ENCODE results near the gene FAT3. TPM values are rescaled to one million over a fixed set of nuclear protein-coding genes. Genes with fewer than 3 reads are reported as not detected.

The FAT3 gene
- total RNA-seq, 1 experiment from 2014 or later: 9.1 TPM

- intact Hi-C loops (cut with micrococcal nuclease; ENCODE audit: unreplicated experiment): no loop called here
- no peaks in the 10 kb centered on the region for H3K27me3 ChIP-seq (replicated peaks; ENCODE audit: insufficient read depth, low read depth, low read length, poor library complexity)
- H3K4me1 ChIP-seq (ENCODE audit: insufficient read depth, low read length, poor library complexity, severe bottlenecking): no peaks in the 10 kb centered on the region
- TF ChIP-seq, protein P1, sequence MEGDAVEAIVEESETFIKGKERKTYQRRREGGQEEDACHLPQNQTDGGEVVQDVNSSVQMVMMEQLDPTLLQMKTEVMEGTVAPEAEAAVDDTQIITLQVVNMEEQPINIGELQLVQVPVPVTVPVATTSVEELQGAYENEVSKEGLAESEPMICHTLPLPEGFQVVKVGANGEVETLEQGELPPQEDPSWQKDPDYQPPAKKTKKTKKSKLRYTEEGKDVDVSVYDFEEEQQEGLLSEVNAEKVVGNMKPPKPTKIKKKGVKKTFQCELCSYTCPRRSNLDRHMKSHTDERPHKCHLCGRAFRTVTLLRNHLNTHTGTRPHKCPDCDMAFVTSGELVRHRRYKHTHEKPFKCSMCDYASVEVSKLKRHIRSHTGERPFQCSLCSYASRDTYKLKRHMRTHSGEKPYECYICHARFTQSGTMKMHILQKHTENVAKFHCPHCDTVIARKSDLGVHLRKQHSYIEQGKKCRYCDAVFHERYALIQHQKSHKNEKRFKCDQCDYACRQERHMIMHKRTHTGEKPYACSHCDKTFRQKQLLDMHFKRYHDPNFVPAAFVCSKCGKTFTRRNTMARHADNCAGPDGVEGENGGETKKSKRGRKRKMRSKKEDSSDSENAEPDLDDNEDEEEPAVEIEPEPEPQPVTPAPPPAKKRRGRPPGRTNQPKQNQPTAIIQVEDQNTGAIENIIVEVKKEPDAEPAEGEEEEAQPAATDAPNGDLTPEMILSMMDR (conservative IDR thresholded peaks at IDR 0.05; ENCODE audit: low read depth, low read length): no peak
- TF ChIP-seq EZH2 (IDR thresholded peaks at IDR 0.05; ENCODE audit: borderline replicate concordance, low read depth, low read length, poor library complexity, severe bottlenecking): no peak
- H3K27ac ChIP-seq (ENCODE audit: low read depth, low read length, poor library complexity, severe bottlenecking): no peak overlapping the region
- ChIA-PET POLR2A (ENCODE audit: low non-redundant PET) (no interaction called here), CTCF (no interaction called here)
- no TSS peak for BruUV-seq (replicated peaks)
- no peak overlapping the region for H3K4me3 ChIP-seq (ENCODE audit: low read depth, low read length, poor library complexity, severe bottlenecking)
- no peaks in the 10 kb centered on the region for H3K9me3 ChIP-seq (ENCODE audit: low read depth, low read length, poor library complexity, severe bottlenecking)
- H3K36me3 ChIP-seq (ENCODE audit: insufficient read depth, low read length, poor library complexity, severe bottlenecking): no peaks in the 10 kb centered on the region
- no peak for DNase-seq (ENCODE audit: low spot score)
Observed at GRCh38 chr11:92206441-92206840, 18.2 kb upstream of the FAT3 start.

DNA sequence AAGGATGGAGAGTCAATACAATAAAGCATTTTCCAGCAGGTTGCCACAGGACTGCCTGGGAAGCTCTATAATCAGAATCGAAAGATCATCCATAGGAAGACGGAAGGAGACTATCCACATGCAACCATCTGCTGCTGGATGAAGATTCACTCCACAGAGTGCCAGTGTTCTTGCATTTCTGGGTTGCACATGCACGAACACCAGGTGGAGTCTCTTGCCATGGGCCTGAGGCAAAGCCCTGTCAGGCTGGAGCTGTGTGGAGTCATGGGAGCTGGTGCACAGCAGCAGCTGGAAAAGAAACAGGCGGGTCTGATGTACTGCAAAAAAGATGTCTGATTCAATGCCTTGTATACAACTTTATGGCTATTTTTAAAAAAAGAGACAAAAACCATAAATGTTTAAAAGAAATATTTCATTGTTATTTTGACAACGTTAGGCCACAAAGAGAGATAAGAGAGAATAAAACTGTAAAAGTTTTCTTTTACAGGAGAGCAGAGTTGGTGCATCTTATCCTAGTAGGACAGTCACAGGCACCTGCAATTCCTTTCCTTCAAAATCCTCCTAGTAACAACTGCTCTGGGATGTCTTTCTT is 12.9 kb upstream of the FAT3 start:
- Histone ChIP-seq H3K27ac (ENCODE audit: low read depth, low read length, poor library complexity, severe bottlenecking) (no peak overlapping the region), H3K36me3 (ENCODE audit: insufficient read depth, low read length, poor library complexity, severe bottlenecking) (no peaks in the 10 kb centered on the region), H3K9me3 (ENCODE audit: low read depth, low read length, poor library complexity, severe bottlenecking) (no peaks in the 10 kb centered on the region), H3K4me3 (ENCODE audit: low read depth, low read length, poor library complexity, severe bottlenecking) (no peak overlapping the region), H3K4me1 (ENCODE audit: insufficient read depth, low read length, poor library complexity, severe bottlenecking) (no peaks in the 10 kb centered on the region), H3K27me3 (replicated peaks; ENCODE audit: insufficient read depth, low read depth, low read length, poor library complexity) (no peaks in the 10 kb centered on the region)
- TF ChIP-seq EZH2 (IDR thresholded peaks at IDR 0.05; ENCODE audit: borderline replicate concordance, low read depth, low read length, poor library complexity, severe bottlenecking): no peak
- TF ChIP-seq, protein P1 (conservative IDR thresholded peaks at IDR 0.05; ENCODE audit: low read depth, low read length): peak; percentile 47
- DNase-seq (ENCODE audit: low spot score): peak; percentile 46
- intact Hi-C loops (cut with micrococcal nuclease; ENCODE audit: unreplicated experiment): loop anchor here (5.0 kb wide), 1 partner anchor 676 kb away; no protein-coding TSS in a partner anchor
- ChIA-PET POLR2A (ENCODE audit: low non-redundant PET) (no interaction called here), CTCF (no interaction called here)
- no TSS peak for BruUV-seq (replicated peaks)

DNA sequence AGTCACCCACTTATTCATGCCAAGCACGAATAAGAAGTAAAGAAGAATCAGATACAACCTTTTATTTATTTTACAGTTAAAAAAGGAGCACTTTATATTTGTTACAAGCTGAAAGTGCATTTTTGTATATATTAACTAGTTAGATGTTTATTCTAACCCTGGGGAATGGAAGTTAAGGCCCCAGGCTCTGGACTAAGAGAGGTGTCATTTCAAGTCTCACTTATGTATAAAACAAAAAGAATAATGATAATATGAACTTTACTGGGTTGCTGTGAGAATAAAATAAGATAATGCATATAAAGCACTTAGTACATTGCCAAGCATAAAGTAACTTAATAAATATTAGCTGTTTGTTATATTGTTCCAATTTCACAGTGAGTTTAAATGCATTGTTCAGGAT is 12.1 kb upstream of the FAT3 start:
- Histone ChIP-seq H3K4me1 (ENCODE audit: insufficient read depth, low read length, poor library complexity, severe bottlenecking) (no peaks in the 10 kb centered on the region), H3K36me3 (ENCODE audit: insufficient read depth, low read length, poor library complexity, severe bottlenecking) (no peaks in the 10 kb centered on the region), H3K9me3 (ENCODE audit: low read depth, low read length, poor library complexity, severe bottlenecking) (no peaks in the 10 kb centered on the region), H3K27me3 (replicated peaks; ENCODE audit: insufficient read depth, low read depth, low read length, poor library complexity) (no peaks in the 10 kb centered on the region), H3K27ac (ENCODE audit: low read depth, low read length, poor library complexity, severe bottlenecking) (no peak overlapping the region), H3K4me3 (ENCODE audit: low read depth, low read length, poor library complexity, severe bottlenecking) (no peak overlapping the region)
- TF ChIP-seq, protein P1 (conservative IDR thresholded peaks at IDR 0.05; ENCODE audit: low read depth, low read length): no peak
- no peak for TF ChIP-seq EZH2 (IDR thresholded peaks at IDR 0.05; ENCODE audit: borderline replicate concordance, low read depth, low read length, poor library complexity, severe bottlenecking)
- DNase-seq (ENCODE audit: low spot score): no peak
- intact Hi-C loops (cut with micrococcal nuclease; ENCODE audit: unreplicated experiment): loop anchor here (5.0 kb wide), 1 partner anchor 675 kb away; no protein-coding TSS in a partner anchor
- CTCF ChIA-PET: no interaction called here
- no TSS peak for BruUV-seq (replicated peaks)
- POLR2A ChIA-PET (ENCODE audit: low non-redundant PET): no interaction called here

Measured in A673 (cell line).